Activated naive CD8-positive, alpha-beta T cell treated with anti-CD3 and anti-CD28 coated beads, Interleukin-2, amount 50 U/mL, for 16 hours (primary cell): ENCODE data around the gene SGPP1.
"Not testable (repeated sequence)": the region's sequence is repeated elsewhere in the genome, so short reads cannot be mapped to it uniquely, and the experiment has no call there.

Experiments
- DNase-seq: peaks from one replicate; pipeline ENCODE4 v3.0.0-alpha.2; 2020; ENCODE audit warnings: low read depth, low spot score

Gene SGPP1

DNA sequence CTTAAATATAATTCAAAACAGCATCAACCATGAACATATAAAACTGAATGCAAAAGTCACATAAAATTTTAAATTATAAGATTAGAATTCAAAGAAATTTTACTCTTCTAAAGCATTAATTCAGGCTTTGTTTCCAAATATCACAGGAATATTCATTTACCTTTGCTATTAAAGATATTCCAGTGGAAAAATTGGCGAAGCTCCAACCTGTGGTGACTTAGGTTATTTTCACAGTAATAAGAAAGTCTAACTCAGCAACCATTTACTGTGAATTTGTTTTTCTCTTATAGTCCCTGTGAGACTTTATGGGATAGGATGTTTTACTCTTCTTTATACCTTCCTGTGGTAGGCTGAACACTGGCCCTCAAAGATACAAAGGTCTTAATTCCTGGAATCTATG is 89.4 kb downstream of the SGPP1 start:
- DNase-seq, result no peak

DNA sequence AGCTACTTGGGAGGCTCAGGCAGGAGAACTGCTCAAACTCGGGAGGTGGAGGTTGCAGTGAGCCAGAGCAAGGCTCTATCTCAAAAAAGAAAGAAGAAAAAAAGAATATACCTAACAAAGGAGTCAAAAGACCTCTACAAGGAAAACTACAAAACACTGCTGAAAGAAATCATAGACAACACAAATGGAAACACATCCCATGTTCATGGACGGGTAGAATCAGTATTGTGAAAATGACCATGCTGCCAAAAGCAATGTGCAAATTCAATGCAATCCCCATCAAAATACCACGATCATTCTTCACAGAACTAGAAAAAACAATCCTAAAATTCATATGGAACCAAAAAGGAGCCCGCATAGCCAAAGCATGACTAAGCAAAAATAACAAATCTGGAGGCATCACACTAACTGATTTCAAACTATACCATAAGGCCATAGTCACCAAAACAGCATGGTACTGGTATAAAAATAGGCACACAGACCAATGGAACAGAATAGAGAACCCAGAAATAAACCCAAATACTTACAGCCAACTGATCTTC is 91.7 kb downstream of the SGPP1 start:
- not testable (repeated sequence) for DNase-seq
